SH-SY5Y (cell line): ENCODE data around the gene USP24.

Experiments used
- GATA2 ChIP-seq: IDR thresholded peaks from 2 replicates; pipeline ENCODE4 v1.6.1; 2011; ENCODE audit warnings: mild to moderate bottlenecking, low read depth, low read length
- GATA3 ChIP-seq: IDR thresholded peaks from 2 replicates; pipeline ENCODE4 v1.6.1; 2011; ENCODE audit warnings: low read depth, mild to moderate bottlenecking, low read length, moderate library complexity

- TF ChIP-seq GATA2 (no peak), GATA3 (no peak)
Observed at GRCh38 chr1:55215194-55216021, at the start of gene USP24.
